Common myeloid progenitor, CD34-positive (primary cell): ENCODE measurements around the gene CACNB3.

Experiments used
- CTCF ChIA-PET: fragments of 350-600 bp; sonication (Branson Sonifier 250); formaldehyde crosslinking; loops from one replicate; lab custom pipeline; 2021; ENCODE audit warnings: antibody characterized with exemption; lab: Charles Lee
- POLR2A ChIA-PET: fragments of 350-600 bp; sonication (Branson Sonifier 250); formaldehyde crosslinking; loops from one replicate; lab custom pipeline; 2021; ENCODE audit warnings: antibody characterized with exemption; lab: Charles Lee
- DNase-seq, 3 donors: peaks; one replicate each; pipeline versions ENCODE4 v3.0.0 to v3.0.0-alpha.2; 2013
- H3K27ac ChIP-seq, 2 experiments: 1 replicate in 1 of 2; 2 replicates in 1 of 2; pipeline ENCODE4 v1.7.0; 2013; ENCODE audit warnings: inconsistent platforms in 2 of 2, low read length in 2 of 2, mild to moderate bottlenecking in 2 of 2, low read depth in 1 of 2, moderate library complexity in 1 of 2; ENCODE audit not compliant: severe bottlenecking in 2 of 2, insufficient read depth in 1 of 2, poor library complexity in 1 of 2
- H3K27me3 ChIP-seq, 5 experiments: replicated peaks in 2 of 5; 1 replicate in 3 of 5; 2 replicates in 2 of 5; pipeline versions ENCODE4 v1.6.1 to v1.7.0; 2013; ENCODE audit warnings: low read length in 4 of 5, mild to moderate bottlenecking in 2 of 5, moderate library complexity in 2 of 5, inconsistent platforms in 1 of 5; ENCODE audit not compliant: insufficient read depth in 5 of 5, control insufficient read depth in 4 of 5
- H3K36me3 ChIP-seq, 4 experiments: 1 replicate in 2 of 4; 2 replicates in 2 of 4; pipeline versions ENCODE4 v1.6.1 to v1.7.0; 2013; ENCODE audit warnings: low read length in 3 of 4, control low read depth in 1 of 4, mild to moderate bottlenecking in 1 of 4; ENCODE audit not compliant: control insufficient read depth in 4 of 4, insufficient read depth in 4 of 4
- H3K4me1 ChIP-seq, 4 experiments: 1 replicate in 3 of 4; 2 replicates in 1 of 4; pipeline versions ENCODE4 v1.6.1 to v1.7.1; 2013; ENCODE audit warnings: low read length in 3 of 4, mild to moderate bottlenecking in 3 of 4, control low read depth in 1 of 4, inconsistent platforms in 1 of 4, moderate library complexity in 1 of 4; ENCODE audit not compliant: control insufficient read depth in 4 of 4, insufficient read depth in 4 of 4; ENCODE audit errors: control extremely low read depth in 1 of 4
- H3K4me3 ChIP-seq, 7 experiments: 1 replicate in 4 of 7; 2 replicates in 3 of 7; pipeline versions ENCODE4 v1.5.1 to v1.7.0; 2013; ENCODE audit warnings: mild to moderate bottlenecking in 7 of 7, low read length in 6 of 7, moderate library complexity in 6 of 7, inconsistent platforms in 2 of 7, low read depth in 2 of 7, control low read depth in 1 of 7; ENCODE audit not compliant: insufficient read depth in 4 of 7, control insufficient read depth in 1 of 7; ENCODE audit errors: extremely low read depth in 1 of 7
- H3K9me3 ChIP-seq, 5 experiments: 1 replicate in 4 of 5; 2 replicates in 1 of 5; pipeline versions ENCODE4 v1.6.1 to v1.7.1; 2013; ENCODE audit warnings: low read length in 4 of 5, mild to moderate bottlenecking in 2 of 5, inconsistent platforms in 1 of 5, low read depth in 1 of 5, moderate library complexity in 1 of 5; ENCODE audit not compliant: control insufficient read depth in 4 of 5, insufficient read depth in 2 of 5; ENCODE audit errors: control extremely low read depth in 1 of 5
- WGBS: methylation state at CpG from one replicate; pipeline ENCODE4 v1.1.5; 2013; ENCODE audit not compliant: insufficient coverage; 5-methylcytosine and 5-hydroxymethylcytosine counted together

The CACNB3 gene

DNA sequence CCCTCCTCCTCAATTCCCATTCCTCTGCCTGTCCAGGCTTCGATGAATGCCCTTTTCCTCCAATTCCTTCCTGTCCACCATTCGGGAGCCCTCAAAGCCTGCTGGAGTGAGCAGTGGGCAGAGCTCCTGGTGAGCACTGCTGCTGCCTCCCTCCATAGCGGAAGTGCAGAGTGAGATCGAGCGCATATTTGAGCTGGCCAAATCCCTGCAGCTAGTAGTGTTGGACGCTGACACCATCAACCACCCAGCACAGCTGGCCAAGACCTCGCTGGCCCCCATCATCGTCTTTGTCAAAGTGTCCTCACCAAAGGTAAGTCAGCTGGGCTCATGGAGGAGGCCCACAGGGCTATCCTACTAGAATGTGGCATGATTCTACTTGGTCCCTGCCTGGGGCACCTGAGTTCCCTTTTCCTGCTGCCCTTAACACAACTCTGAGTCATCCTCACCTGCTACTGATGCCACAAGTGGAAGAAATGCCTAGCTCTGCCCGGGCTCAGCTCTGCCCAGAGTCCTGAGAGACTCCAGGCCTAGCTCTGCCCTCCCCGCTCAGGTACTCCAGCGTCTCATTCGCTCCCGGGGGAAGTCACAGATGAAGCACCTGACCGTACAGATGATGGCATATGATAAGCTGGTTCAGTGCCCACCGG is 8.0 kb downstream of the CACNB3 start:
- Histone ChIP-seq H3K9me3 (no peaks in the 10 kb centered on the region), H3K4me3 (no peak overlapping the region), H3K27ac (no peak overlapping the region), H3K27me3 (no peaks in the 10 kb centered on the region), H3K36me3 (peaks cover 0 to 47% (median 28%) of the 10 kb centered on the region in 4 experiments), H3K4me1 (no peaks in the 10 kb centered on the region)
- ChIA-PET CTCF (interaction anchor here (0.9 to 7.0 kb wide), 7 partner anchors 11 to 115 kb away, joined by 3 to 37 read pairs (median 4); partner anchors contain the start of gene DDX23), POLR2A (no interaction called here)
- WGBS: 86% methylated on average over 15 of the region's 15 CpGs
- DNase-seq: no peak

DNA sequence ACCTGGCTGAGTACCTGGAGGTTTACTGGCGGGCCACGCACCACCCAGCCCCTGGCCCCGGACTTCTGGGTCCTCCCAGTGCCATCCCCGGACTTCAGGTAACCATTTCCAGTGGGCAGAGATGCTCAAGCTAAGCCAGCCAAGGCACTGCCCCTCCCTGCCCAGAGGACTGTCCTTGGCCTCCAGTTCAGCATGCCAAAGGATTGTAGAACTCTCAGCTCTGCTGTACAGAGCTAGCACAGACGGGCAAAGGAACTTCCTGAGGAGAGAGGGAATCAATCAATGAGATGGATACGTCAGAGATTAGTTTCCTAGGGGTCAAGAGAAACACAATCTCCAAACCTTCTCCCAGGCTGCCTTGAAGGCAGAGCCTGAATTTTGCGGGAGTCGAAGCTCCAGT is 8.7 kb downstream of the CACNB3 start:
- Histone ChIP-seq H3K4me1 (no peaks in the 10 kb centered on the region), H3K27me3 (no peaks in the 10 kb centered on the region), H3K36me3 (peaks cover 2 to 54% (median 35%) of the 10 kb centered on the region in 4 experiments), H3K4me3 (no peak overlapping the region), H3K27ac (no peak overlapping the region), H3K9me3 (no peaks in the 10 kb centered on the region)
- ChIA-PET POLR2A (no interaction called here), CTCF (interaction anchor here (0.9 to 7.0 kb wide), 5 partner anchors 11 to 115 kb away, joined by 3 to 37 read pairs (median 5); partner anchors contain the start of gene DDX23)
- no peak for DNase-seq
- 91% methylated on average over 5 of the region's 8 CpGs for whole genome bisulfite sequencing

DNA sequence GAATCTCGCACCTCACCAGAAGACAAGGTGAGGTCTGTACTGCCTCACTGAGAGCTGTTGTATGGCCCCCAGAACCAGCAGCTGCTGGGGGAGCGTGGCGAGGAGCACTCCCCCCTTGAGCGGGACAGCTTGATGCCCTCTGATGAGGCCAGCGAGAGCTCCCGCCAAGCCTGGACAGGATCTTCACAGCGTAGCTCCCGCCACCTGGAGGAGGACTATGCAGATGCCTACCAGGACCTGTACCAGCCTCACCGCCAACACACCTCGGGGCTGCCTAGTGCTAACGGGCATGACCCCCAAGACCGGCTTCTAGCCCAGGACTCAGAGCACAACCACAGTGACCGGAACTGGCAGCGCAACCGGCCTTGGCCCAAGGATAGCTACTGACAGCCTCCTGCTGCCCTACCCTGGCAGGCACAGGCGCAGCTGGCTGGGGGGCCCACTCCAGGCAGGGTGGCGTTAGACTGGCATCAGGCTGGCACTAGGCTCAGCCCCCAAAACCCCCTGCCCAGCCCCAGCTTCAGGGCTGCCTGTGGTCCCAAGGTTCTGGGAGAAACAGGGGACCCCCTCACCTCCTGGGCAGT is 9.3 kb downstream of the CACNB3 start:
- Histone ChIP-seq H3K4me1 (no peaks in the 10 kb centered on the region), H3K27me3 (no peaks in the 10 kb centered on the region), H3K4me3 (no peak overlapping the region), H3K36me3 (peaks cover 5 to 59% (median 41%) of the 10 kb centered on the region in 4 experiments), H3K27ac (no peak overlapping the region), H3K9me3 (no peaks in the 10 kb centered on the region)
- ChIA-PET POLR2A (no interaction called here), CTCF (interaction anchor here (0.8 to 7.0 kb wide), 4 partner anchors 8 to 25 kb away, joined by 3 to 37 read pairs (median 4); no protein-coding TSS in a partner anchor)
- 97% methylated on average over 17 of the region's 17 CpGs for WGBS
- no peak for DNase-seq

GRCh38 chr12:48828293-48828692 is 10.0 kb downstream of the CACNB3 start:
- peaks cover 7 to 66% (median 47%) of the 10 kb centered on the region in 4 experiments for H3K36me3 ChIP-seq
- H3K4me3 ChIP-seq: no peak overlapping the region
- no peak for DNase-seq
- 100% methylated on average over 2 of the region's 2 CpGs for WGBS
- no peak overlapping the region for H3K27ac ChIP-seq
- no peaks in the 10 kb centered on the region for H3K9me3 ChIP-seq
- POLR2A ChIA-PET: no interaction called here
- H3K4me1 ChIP-seq: no peaks in the 10 kb centered on the region
- CTCF ChIA-PET: interaction anchor here (0.8 to 7.0 kb wide), 4 partner anchors 9 to 30 kb away, joined by 3 to 37 read pairs (median 4); no protein-coding TSS in a partner anchor
- no peaks in the 10 kb centered on the region for H3K27me3 ChIP-seq

DNA sequence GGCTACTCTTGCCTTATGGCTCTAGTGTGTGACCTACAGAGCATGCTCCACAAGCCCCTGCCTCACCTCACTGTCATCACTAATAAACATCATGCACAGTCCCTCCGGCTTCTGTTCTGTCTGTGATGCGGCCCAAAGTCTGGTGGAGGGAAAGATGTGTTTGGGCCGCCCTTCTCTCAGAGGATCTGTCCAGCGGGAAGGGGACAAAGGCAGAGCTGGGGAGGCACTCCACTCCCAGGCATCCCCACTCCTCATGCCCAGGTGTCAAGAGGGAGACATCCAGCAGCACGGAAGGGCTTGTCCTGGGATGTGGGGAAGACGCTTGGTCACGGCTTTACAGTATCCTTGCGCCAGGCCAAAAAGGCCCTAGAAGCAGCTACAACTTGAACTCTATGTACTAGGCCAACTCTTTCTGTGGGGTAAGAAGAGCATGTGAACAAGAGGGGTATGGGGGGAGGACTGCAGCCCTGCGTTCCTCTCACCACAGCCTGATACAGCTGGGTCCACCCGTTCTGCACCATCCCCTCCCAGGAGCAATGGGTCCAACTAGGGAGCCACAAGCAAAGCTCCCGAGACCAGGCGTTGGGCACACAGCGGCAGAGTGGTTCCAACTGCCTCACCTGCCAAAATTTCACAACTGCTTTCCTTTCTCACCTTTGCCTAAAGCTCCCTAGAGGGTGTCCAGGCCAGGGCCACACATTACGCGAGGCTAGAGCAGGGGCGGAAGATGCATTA is 10.7 kb downstream of the CACNB3 start:
- peaks cover 9 to 73% (median 54%) of the 10 kb centered on the region in 4 experiments for H3K36me3 ChIP-seq
- no peak overlapping the region for H3K4me3 ChIP-seq
- no peaks in the 10 kb centered on the region for H3K4me1 ChIP-seq
- no peaks in the 10 kb centered on the region for H3K27me3 ChIP-seq
- H3K9me3 ChIP-seq: no peaks in the 10 kb centered on the region
- DNase-seq: no peak
- CTCF ChIA-PET: interaction anchor here (1.3 to 7.0 kb wide), 3 partner anchors 9 to 30 kb away, joined by 3 to 37 read pairs (median 7); no protein-coding TSS in a partner anchor
- 98% methylated on average over 8 of the region's 16 CpGs for WGBS
- POLR2A ChIA-PET: no interaction called here
- no peak overlapping the region for H3K27ac ChIP-seq

DNA sequence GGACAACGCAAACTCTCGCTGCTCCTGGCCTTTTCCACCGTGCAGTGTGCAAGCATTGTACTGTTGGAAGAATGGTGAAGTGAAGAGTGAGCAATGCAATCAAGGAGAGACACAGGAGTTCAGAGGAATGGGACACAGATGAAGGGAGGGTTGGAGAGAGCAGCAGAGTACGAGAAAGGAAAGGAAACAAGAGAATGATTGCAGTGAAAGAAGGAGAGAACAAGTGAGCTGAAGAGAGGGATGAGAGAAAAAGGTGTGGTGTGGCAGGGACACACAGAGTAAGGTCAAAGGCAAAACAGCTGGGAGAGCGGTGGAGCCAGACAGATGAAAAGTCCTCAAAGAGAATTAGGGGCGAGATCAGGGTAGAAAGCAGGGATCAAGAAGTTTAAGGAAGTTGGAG is 13.0 kb downstream of the CACNB3 start:
- WGBS: 100% methylated on average over 5 of the region's 6 CpGs
- DNase-seq: no peak

More for the DNA sequence above, 13.0 kb downstream of the CACNB3 start:
- Histone ChIP-seq H3K27ac (no peak overlapping the region), H3K4me1 (no peaks in the 10 kb centered on the region), H3K27me3 (no peaks in the 10 kb centered on the region), H3K4me3 (no peak overlapping the region), H3K9me3 (no peaks in the 10 kb centered on the region), H3K36me3 (peaks cover 11 to 85% (median 64%) of the 10 kb centered on the region in 4 experiments)
- ChIA-PET POLR2A (no interaction called here), CTCF (interaction anchor here (1.1 to 1.5 kb wide), 4 partner anchors 9 to 22 kb away, joined by 3 to 6 read pairs (median 6); no protein-coding TSS in a partner anchor)
